NCI-H1436 (cell line): ENCODE data around the gene SMCO3.

ENCODE experiments used
- DNase-seq: peaks from one replicate; lab custom pipeline; 2025; lab: John Stamatoyannopoulos, UW

SMCO3 gene

DNA sequence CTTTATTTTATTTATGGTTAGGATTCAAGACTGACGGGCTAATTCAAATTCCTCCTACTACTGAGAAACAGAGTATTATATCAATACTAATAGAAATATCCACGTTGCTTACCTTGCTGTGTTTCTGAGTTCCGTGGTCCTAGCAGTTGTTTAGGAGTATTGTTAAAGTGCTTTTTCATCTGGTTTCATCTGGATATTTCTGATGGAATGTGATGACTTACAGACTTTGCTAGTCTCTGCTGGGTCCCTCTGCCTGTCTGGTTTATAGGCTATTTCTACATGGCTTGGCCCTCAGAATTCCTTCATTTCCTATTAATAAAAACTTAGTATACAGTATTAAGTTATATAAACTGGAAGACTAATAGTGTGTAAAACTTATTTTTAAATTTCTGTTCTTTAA, at the start of gene SMCO3:
Gene SMCO3 (minus strand): TSS at position 169 of the 400 bp plus-strand sequence. CDS start 7,502 bp downstream, outside the sequence.
- no peak for DNase-seq

DNA sequence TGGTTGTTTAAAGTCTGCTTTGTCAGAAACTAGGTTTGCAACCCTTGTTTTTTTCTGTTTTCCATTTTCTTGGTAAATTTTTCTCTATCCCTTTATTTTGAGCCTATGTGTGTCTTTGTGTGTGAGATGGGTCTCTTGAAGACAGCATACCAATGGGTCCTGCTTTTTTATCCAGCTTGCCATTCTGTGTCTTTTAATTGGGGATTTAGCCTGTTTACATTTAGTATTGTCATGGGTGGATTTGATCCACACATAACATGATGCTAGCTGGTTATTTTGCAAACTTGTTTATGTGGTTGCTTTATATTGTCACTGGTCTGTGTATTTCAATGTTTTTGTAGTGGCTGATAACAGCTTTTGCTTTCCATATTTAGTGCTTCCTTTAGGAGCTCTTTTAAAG, 46.5 kb upstream of the SMCO3 start:
- no peak for DNase-seq

DNA sequence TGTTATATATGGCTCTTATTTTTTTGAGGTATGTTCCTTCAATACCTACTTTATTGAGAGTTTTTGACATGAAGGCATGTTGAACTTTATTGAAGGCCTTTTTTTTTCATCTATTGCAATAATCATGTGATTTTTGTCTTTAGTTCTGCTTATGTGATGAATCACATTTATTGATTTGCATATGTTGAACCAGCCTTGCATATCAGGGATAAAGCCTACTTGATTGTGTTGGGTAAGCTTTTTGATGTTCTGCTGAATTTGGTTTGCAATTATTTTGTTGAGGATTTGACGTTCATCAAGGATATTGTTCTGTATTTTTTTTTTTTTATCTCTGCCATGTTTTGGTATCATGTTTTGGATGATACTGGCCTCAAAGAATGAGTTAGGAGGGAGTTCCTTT, 44.5 kb upstream of the SMCO3 start:
- DNase-seq = no peak

DNA sequence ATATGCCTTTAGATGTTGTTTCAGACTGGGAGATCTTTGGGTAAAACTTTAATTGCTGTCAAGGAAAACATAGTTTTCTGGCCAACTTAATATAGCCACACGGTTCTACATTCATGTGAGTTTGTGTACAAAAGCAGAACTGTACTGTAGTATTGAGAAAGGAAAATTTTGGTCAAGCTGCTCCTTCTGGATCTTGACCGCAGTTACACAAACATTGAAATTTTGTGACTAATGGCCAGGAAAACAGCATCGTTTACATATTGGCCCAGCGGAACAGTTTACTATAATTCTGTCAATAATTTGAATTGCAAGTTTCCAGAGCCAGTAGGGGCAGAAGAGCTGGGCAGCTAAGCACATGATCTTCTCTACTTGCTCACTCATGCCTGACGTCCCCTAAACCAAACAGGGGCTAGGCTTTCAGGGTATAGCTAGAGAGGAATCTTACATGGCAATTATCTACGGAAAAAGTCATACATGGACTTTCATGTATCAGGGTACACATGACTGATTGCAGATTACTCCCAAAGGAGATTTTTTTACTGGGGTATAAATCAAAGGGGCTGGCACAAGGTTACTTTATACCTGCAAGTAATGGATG, 40.7 kb upstream of the SMCO3 start:
- DNase-seq = no peak

DNA sequence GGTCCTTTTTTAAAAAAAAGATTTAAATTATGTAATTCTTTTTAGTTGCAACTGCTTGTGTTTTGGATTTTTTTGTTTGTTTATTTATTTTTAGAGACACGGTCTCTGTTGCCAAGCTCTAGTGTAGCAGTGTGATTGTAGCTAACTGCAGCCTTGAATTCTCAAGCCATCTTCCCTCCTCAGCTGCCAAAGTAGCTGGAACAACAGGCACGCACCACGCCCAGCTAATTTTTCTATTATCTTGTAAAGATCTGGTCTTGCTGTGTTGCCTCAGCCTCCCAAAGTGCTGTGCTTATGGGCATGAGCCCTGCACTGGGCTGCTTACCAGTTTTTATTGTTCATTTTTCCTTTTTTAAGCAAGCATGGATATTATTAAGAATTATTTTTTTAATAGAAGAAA, 40.0 kb upstream of the SMCO3 start:
- no peak for DNase-seq

DNA sequence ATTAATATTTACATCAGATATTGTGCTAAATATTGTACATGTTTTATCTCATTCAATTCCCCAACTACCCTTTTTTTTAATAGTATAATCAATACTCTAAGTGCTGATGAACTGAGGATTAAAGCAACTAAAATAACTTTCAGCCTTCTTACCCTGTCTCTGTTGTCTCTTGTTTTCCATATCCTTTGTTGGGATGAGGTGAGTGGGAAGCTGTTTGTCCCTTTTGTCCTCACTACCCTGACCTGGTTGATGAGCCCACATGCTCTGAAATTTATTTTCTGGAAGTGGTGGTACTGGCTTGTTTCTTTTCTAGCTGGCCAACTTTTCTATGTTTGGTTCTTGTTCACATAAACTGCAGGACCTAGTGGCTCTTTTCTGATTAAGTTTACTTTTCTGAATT, 38.9 kb upstream of the SMCO3 start:
- DNase-seq = no peak

DNA sequence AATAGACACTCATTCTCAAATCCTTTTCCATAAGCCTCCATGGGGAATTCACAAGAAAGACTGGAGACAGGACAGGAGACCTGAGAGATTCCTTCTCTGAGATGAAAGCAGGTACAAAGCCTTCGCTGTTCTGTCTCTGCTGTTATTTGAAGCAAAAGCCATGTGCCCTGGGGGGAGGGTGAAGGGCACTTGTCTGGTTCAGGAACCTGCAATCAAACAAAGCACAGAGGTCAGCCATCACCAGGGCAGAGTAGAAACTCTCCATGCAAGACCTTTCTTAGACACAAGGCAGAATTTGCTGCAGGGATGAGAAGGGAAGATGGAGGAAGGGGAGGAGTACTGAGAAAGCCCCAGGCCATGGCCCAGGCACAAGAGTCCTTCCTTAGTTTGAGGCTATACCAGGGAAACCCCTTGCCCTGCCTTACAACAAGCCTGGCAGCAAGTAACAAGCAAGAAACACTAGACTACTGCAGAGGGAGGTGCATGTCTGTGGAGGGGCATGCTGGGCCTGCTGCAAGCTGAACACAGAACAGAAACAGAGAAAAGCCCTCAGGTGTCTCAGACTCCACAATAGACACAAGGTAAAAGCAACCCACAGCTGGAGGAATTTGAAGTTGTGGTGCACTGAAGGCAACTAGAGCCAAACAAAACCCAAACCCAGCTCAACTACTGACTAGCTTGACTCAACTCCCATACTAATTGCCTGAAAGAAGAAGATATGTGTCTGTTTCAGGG, 37.1 kb upstream of the SMCO3 start:
- DNase-seq = no peak

DNA sequence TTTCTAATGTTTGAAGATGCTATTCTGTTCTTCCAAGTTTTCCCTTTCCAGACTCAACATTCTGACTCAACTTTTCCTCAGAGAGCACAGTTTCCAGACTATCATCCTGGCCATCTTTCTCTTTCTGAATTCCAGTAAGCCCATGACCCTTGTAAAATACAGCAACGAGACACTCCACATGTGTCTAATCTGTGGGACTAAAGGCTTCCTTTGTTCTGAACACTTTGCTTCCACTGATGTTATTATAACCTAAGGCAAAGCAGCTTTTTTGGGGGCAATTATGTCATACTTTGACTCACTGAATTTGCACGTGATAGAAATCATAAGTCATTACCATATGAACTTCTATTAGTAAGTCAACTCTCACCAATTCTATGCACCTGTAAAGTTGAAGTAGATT, 35.7 kb upstream of the SMCO3 start:
- DNase-seq = no peak

DNA sequence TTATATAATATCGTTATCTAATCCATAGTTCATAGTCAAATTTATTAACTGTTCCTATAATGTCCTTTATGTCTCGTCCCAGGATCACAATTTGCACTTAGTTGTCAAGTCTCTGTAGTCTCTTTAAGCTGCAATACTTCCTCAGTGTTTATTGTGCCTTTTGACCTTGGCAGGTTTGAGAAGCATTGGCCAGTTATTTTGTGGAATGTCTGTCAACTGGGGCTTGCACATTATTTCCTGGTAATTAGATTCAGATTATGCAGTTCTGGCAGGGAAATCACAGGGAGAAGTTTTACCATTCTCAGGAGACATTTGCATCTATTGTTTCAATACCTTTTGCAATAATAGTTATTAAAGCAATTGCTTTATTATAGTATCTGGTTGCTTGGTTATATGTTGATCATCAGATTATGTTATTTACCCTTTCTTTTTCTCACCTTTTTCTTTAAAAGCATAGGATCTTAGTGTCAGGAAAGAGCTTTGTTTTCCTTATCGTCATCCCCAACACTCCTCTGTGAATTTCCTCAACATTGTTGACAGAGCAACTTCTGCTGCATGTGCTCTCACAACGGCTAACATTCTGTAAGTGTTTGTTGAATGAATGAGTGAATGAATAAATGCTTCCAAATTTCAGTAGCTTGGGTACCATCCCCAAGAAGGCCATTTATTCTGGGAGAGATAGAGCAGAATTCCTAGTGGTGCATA, 33.0 kb upstream of the SMCO3 start:
- DNase-seq = no peak

DNA sequence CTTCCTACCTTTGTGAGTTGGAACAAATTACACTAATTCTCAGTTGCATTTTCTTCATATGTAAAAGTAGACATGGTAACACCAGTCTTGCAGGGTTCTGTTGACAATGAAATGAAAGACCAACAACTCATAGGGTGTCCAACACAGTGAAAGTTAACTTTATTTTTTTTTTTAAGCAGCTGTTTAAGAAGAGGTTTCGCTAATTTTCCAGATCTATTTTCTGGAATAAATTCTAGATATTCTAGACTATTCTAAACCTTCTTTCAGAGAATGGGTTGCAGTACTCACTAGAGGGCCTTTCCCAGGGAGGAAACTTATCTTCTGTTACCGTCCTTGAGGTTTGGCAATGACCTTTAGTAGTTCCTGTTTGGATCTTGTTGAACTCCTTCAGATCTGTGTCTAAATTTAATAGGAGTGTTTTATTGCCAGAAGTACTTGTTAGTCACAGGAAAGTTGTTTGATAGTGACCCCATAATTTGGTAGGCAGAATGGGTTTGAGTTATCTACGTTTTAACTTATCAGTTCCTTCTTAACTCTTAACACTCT, 32.1 kb upstream of the SMCO3 start:
- no peak for DNase-seq

DNA sequence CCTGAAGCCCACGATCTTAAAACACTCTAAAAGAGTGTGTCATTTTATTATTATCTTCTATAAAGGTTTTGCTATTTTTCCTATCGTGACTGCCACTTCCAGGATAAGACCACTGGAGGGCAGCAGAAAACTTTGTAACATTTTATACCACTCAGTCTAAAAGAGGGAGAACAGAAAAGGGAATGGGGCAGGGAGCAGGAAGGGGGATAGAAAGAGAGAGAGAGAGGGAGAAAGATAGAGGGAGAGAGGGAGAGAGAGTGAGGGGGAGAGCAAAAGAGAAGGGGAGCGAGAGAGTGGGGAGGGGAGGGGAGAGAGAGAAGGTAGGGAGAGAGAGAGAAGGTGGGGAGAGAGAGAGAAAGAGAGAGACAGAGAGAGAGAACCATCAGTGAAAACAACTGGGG, 31.4 kb upstream of the SMCO3 start:
- DNase-seq = peak; percentile 45

DNA sequence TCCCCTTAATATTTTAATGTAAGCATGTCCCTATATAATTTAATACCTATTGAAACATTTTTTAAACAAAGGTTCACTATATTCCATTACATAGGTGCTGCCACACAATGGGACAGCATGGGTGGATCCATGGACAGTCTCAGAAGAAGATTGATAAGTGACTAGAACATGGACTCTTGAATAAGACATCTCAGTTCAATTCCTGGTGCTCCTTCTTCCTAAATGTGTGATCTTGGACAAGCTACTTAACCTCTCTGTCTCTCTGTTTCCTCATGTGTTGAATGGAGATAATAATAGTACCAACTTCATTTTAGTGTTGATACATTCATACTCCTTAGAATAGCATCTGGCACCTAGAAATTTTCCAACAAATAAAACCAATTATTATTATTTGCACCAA, 30.4 kb upstream of the SMCO3 start:
- no peak for DNase-seq

DNA sequence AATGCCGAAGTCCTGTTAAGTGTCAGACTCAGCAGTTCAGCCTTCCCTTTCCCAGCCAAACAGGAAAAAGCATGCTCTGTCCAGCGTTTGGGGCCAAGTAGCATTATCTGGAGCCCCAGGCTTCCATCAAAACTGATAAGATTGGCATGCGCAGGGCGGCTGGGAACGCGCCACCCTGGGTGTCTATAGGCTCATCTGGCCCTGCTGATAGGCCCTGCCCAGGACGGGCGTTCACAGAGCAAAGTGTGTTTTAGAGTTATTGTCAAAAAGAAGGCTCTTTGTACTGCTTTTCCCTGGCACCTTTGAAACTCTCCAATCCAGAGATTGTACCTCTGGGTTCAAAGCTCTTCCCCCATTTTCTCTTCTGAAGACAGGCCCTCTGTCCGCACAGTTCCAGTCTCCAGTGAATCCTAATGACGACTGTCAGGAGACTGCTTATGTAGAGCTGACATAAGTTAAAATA, 29.5 kb upstream of the SMCO3 start, which contains the start of gene ART4:
Gene ART4 (minus strand): TSS at position 102 of the 463 bp plus-strand sequence. CDS start 413 bp downstream, outside the sequence.
- no peak for DNase-seq

DNA sequence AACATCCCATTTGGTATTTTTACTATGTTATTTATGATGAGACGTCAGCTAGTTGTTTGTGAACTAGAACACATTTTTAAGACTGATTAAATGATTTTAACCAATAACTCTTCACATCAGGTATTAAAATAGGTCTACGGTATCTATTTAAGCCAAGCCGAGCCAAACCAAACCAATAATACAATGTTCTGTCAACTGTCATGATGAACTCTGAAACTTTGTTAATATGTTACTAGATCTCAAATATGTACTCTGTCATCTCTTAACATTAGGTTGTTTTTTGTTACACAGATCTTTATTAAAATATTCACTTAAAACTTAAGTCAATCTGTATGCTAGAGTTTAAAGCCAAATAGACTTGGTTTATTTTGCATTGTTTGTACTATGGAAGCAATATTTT, 28.3 kb upstream of the SMCO3 start:
- DNase-seq = no peak

DNA sequence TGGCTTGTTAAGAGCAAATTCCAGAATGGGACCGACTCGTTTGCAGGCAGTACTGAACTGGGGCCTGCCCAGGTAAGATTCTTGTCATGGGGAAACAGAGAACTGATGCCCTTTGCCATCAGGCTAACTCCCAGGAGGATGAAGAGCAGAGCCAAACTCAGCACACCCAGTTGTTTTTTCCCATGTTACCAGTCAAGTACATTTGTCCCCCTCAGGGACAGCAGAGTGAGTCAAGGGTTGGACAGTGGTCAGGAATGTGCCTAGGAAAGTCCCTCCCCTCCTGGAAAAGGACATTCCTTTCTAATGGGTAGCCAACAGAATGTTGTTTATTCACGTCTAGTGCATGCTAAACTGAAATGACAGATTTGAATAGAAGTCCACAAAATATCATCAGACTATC, 27.8 kb upstream of the SMCO3 start:
- DNase-seq = no peak

DNA sequence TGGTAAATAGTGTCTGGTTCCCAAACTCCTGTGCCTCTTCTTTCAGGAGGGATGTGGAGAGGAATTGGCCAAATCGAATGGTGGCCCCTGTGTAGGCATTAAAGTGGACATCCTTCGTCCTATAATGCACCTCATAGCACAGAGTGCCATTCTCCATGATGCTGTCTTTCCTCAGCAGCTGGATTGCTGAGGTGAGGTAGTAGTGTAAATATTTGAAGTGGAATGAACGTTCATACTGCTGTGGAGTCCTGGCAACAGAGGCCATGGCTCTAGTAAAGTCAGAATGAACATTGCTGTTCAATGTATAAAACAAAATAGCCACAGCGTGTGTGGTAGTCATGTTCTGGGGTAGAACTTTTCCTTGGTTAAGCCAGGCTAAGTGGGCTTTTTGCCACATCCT, 26.6 kb upstream of the SMCO3 start:
- DNase-seq = no peak

DNA sequence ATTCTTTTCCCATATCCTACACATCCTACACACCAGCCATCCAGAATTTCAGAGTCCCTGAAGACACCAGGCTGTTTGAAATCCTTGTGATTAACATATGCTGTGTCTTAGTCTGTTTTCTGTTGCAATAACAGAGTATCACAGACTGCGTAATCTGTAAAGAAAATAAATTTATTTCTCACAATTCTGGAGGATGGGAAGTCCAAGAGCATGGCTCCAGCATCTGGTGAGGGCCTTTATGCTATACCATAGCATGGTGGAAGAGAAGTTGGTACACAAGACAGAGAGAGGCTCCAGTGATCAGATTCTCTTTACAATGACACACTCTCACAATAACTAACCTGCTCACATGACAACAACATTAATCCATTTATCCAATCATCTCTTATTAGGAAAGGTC, 25.3 kb upstream of the SMCO3 start:
- no peak for DNase-seq

DNA sequence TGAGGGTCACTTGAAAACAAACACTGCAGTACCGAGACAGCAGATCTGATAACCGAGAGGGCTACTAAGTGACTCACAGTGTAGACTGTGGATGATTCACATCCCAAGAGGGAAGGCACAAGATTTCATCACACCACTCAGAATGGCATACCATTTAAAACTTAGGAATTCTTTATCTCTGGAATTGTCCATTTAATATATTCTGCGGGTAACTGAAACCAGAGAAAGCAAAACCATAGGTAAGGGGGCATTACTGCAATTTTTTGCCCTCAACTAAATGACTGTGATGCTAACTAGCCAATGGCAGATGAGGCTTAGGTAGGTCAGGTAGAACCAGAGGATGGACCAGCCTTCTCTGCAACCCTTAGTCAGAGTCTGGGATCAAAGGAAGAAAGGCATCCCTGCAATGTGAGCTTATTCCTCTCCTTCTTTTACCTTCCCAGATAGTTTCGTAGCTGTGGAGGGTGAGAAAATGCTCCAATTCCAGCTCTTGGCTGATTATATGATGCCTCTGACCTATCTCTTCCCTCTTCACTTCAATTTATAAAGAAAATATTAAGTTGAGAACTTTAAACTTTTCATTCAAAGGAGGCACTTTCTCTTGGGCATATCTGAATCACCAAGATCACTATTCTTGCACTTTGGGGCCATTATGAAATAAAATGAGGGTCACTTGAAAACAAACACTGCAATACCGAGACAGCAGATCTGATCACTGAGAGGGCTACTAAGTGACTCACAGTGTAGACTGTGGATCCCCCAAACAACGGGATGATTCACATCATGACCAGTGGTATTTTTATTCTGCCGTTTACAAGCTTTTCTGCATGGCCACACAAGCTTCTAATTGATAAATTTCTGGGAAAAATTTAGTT, 22.6 kb upstream of the SMCO3 start:
- no peak for DNase-seq

DNA sequence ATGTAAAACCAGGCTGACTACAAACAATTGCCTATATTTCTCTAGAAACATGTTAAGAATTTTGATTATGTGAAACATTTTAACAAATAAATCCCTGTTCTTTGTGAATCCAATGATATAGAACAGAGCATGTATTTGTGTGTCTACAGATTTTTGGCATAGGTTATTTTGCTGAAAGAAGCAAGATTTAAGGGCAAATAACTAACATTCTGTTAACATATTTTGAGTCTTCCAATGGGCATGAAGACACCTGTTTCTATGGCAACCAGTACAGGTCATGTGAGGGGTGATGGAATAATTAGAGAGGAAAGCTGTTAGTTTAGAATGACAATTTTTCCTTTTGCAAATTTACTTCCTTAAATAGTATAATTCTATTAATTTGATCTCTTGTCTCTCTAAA, 20.5 kb upstream of the SMCO3 start:
- DNase-seq = no peak

DNA sequence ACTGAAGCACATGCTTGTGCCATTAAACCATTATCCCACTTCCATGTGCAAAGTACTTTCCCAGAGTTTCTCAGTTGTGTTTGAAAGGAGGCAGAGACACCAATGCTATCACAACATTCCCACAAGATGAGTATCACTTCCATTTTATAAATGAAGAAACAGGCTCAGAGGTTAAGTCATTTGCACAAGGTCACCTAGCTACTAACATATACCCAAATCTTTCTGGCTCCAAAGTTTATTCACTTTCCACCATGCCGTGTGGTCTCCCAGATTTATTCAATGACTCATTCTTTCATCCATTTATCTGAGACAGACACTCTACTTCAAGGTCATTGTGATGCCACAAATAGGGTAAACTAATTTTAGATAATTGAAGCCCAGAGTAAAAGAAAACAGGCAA, 20.0 kb upstream of the SMCO3 start:
- no peak for DNase-seq

DNA sequence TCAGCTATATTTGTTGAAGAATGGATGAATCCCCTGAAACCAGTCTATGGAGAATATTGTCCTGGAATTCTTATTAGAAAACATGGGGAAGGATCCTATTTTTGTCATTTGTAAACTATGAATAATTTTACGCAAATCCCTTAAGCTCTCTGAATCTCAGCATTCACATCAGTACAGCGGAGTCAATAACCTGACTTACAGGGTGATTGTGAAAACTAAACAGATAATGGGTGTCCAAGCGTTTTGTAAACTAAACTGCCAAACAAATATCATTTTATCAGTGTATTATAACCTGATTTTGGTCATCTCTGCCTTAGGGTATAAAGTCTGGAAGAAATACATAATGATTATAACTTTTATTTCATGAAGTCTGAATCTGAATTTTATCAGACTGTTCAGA, 19.4 kb upstream of the SMCO3 start:
- DNase-seq = no peak

DNA sequence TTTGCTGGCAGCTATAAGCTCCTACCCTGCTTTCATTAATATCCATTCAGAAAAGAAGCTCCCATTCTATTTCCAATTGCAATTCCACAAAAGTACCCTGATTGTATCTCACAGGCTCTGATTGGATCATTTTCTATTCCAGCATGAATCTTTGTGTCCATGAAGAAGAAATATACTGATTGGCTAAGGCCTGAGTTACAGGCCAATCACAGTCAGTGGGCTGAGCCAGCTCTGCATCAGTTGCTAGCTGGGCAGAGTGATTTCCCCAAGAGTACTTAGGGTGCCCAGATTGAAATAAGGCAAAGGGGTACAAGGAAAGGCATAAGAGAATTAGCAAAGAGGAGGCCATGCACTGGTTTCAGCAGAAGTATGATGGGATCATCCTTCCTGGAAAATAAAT, 14.9 kb upstream of the SMCO3 start:
- peak; percentile 7 for DNase-seq
